HG03108 (cell line): ENCODE measurements around the gene LRRC4C.
"Not testable (repeated sequence)": the region's sequence is repeated elsewhere in the genome, so short reads cannot be mapped to it uniquely, and the experiment has no call there.

Experiments
- ATAC-seq: cut with Tn5 transposase; IDR thresholded peaks from one replicate; pipeline ENCODE4 v1.9.1; 2021; ENCODE audit warnings: moderate library complexity; ENCODE audit not compliant: unreplicated experiment

The LRRC4C gene

DNA sequence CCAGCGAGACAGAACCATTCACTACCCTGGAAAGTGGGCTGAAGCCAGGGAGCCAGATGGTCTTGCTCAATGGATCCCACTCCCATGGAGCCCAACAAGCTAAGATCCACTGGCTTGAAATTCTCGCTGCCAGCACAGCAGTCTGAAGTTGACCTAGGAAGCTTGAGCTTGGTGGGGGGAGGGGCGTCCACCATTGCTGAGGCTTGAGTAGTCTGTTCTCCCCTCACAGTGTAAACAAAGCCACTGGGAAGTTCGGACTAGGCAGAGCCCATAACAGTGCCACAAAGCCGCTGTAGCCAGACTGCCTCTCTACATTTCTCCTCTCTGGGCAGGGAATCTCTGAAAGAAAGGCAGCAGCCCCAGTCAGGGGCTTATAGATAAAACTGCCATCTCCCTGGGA is 1266.9 kb downstream of the LRRC4C start:
- ATAC-seq, result not testable (repeated sequence)

DNA sequence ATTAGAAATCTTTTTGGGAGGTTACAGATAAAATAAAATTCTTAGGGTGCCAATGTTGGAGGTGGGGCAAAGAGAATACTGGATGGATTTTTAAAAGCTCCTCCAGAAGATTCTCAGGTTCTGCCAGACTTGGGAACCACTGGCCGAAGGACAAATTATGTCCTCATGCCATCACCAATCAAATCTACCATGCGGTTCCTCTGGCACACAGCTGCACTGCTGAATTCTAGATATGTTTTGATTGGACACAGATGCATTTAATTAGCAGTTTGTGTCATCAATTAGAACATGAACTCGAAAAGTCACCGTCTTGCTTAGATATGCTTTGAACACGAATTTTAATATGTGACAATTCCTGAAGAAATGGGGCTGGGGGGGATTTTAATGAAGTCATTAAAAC is 1269.2 kb downstream of the LRRC4C start:
- ATAC-seq, result no peak

DNA sequence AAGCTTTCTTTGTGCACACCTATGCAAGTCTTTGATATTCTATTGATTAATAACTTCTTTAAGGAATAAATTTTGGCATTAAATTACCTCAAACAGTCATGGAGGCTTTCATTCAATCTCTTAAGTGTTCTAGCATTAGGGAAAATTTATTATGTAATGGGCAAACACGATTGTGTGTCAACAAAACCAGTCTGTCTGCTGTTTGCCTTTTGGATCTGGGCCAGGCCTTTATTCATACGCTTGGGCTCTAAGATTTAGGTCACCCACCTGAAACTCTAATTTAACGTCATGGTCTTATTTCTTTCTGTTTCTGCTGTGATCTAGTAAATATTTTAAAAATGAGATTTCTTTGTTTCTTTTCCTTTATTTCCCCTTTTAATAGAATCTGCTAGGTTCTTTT is 1270.6 kb downstream of the LRRC4C start:
- no peak for ATAC-seq

DNA sequence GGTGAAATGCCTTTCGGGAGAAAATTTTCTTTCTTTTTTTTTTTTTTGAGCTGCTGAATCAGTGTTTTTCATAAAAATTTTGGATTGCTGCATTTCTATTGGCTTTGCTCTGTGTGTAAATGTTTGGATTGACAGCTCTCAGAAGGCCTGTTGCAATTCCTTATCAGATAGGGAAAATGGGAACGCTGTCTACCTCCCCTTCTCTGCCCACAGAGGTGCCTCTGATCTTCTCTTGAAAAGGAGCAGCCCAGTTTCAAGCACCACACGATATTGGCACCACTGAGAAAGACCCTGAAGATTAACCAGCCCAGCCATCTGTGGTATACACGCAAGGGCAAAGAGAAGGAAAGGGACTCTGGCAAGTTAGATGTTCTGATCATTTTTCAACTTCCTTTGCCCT is 1272.2 kb downstream of the LRRC4C start:
- ATAC-seq, result no peak

DNA sequence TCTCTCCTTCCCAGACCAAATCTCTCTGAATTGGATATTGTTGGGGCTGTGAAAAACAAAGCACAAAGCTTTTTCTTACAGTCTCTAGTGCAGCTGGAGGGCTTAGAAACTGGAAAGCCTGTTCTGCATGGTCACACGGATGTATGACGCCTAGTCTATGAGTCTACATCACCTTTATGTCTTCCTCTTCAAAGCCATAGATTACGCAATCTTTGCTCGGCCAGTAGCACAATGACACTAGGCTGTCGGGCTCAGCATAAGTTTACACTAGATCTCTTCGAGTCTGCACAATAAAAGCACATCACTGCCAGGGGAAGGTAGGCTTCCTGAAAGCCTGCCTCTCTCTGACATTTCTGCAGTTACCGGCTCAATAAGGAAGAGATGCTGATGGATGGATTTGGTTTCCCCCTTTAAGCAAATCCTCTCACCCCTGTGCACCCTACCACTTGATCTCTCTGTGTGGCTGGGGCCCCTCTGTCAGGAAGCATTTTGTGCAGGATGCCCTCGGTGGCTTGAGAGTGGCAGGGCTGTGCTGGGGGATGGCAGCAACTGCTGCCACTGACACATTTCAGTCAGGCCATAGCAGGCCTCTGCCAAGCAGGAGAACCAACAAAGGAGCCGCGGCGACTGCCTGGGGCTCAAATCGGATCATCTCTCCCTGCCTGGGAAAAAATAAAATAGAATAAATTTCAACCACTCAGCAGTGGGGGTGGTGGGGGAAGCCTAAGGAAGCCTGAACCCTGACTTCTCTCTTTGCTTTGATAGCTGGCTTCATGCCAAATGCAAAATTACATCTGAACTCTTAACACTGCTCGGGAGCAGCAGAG is 1272.8 kb downstream of the LRRC4C start:
- ATAC-seq, result no peak

DNA sequence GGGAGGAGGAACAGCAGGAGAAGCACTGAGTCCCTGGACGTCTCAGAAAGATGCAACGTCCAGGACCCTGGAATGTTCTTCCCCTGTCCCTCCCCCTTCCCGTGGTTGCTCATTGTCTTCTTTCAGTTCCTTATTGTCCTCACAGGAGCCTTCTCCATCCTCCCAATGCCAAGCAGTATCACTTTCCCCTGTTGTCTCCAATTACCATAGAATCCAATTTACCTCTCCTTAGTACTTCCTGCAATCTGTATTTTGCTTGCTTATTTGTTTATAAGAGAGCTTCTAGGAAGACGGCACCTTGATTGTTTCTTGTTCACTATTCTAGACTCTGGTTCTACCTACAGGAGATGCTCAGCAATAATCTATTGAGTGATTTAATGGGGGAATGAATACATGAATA is 1273.7 kb downstream of the LRRC4C start:
- no peak for ATAC-seq

DNA sequence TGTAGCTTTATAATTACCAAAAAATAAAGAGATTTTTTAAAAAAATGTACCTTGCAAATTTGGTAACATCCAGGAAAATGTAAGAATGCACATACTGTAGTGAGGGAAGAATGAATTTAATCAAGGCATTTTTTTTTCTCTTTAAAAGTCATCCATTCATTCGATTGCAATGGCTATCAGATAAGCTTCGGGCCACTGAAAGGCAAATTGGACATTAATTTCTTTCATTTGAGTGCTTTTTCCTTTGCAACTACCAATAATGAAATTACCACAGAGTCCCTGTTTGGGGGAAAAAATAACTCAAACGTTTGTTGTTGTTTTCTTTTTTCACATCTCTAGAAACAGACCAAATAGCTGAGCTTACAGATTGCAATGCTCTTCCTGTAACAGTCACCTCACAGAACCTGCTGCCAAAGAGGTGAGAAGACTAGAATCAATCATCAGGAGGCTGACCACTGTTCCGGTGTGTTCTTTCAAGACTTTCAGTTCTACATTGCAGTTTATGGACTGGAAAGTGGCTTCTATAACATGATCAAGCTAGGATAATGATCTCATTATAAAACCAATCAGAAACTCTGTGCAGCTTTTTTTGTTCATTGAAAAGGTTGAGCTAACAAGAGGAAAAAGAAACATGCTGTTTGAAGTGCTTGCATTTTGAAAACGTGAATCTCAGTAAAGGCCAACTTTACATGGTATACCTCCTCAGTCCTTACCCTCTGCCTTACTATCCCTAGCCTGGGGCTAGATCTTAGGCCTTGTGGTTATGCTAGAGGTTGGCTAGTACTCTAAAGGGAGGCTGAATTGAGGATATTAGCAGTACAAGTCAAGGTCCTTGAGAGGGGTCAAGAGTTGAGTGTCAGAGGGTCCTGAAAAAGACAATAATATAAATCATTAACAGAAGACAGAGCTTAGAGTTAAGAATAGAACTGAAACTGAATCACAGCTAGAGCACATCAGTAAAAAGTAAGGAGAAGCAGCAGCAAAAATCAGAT is 1276.1 kb downstream of the LRRC4C start:
- peak; percentile 77 for ATAC-seq

DNA sequence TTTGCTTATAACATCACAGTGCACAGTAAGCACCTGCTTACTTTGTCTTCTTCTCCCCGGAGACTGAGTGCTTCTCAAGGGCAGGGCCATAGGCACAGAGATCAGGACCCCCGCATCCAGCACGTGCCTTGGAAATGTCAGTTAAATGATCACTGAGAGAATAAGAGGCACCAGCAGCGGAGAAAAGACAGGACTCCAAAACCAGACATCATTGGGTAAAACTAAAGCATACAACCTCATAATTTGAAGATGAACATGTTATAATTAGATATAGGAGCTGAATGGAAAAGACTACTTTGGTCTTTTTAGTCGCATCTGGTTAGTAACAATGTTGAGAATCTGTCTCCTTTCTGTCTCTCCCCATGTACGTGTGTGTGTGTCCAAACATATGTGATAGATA is 1279.9 kb downstream of the LRRC4C start:
- ATAC-seq, result no peak

DNA sequence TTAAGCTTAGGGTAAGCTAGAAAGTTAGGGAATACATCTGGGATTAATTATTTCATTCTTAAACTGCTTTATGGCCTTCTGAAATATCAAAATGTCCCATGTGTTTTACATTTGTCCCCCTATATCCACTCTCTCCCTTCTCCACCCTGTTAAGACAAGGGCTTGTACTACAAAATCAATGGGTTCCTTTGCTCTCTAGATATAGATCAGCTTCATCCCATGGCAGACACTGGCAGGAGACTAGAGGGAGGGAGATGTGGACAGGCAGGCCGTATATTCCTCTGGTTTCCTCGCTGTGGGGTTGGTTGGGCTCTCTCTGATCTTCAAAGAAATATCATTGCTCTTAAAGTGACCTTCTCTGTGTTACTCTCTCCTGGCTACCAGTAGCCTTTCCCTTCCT is 1281.0 kb downstream of the LRRC4C start:
- ATAC-seq, result no peak

DNA sequence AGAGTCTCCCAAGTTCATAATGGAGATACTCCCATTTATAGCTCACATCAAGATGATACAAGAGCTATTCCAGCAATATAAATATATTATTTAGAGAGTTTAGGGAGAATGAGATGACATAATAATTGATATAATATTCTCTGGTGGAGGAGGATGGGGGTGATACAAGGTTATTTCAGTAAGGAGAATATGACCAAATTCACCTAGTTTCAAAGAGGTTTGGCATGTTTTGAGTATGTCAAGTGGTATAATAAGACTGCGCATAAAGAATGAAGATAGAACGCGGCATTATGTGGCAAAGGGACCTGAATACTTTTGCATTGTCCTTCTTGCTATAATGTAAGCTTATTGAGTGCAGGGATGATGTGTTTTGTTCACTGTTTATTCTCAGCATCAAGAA is 1283.5 kb downstream of the LRRC4C start:
- ATAC-seq, result no peak

DNA sequence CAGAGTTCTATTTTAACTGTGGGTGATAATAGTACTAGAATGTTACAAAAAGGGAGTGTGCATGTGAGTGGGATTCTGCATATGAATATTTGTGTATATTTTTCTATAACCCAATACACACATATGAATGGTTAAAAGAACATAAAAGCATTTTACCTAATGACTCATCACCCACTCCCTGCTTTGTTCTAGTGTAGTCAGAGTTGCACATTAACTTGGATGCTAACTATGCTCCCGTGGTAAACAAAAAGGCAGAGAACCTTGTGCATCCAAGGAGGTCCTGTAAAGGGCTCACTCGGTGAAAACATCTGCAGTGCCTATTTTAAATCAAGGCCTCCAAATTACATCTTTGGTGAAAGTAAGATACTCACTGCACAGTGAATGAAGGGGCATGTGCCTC is 1289.4 kb downstream of the LRRC4C start:
- ATAC-seq, result no peak

DNA sequence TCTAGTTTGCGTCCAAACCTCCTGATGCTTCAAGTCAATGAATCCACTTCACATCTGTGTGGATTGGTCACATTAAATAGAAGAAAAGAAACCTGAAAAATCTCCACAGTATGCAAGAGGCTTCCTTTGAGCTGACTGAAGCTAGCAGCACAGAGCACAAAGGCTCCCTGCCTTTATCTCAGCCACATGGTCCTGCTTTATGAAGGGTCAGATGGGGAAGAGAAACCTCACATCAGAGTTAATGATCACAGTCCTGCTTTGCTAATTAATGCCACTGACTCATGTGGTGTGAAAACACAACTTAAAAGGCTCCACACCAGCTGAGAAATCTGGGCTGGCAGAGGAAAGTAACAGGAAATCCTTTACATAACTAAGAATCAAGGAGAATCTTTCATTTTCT is 1291.0 kb downstream of the LRRC4C start:
- peak; percentile 88 for ATAC-seq

DNA sequence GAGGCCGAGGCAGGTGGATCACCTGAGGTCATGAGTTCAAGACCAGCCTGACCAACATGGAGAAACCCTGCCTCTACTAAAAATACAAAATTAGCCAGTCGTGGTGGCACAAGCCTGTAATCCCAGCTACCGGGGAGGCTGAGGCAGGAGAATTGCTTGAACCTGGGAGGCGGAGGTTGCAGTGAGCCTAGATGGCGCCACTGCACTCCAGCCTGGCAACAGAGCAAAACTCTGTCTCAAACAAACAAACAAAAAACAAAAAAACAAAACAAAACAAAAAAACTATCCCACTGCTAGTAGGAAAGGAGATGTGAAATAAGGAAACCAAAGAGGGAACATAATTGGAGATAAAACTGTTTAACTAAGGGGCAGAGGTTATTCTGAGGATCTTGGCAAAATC is 1291.6 kb downstream of the LRRC4C start:
- not testable (repeated sequence) for ATAC-seq

DNA sequence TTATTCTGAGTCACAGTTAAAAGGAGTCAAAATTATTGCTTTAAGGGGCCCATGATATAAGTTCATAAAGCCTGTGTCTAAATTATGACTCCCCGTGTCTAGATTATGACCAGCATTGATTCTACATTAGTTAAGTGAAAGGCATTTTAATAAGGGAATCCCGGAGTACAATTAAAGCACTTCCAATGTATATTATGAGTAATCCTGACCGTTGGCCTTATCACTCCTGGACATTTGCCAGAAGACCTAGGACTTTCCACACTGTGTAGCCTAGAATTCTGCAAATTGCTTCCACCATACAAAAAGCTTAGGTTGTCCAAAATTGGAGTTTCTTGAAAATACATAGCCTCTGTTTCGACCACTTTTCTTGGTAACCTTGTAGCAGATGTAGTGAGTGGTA is 1292.6 kb downstream of the LRRC4C start:
- no peak for ATAC-seq

DNA sequence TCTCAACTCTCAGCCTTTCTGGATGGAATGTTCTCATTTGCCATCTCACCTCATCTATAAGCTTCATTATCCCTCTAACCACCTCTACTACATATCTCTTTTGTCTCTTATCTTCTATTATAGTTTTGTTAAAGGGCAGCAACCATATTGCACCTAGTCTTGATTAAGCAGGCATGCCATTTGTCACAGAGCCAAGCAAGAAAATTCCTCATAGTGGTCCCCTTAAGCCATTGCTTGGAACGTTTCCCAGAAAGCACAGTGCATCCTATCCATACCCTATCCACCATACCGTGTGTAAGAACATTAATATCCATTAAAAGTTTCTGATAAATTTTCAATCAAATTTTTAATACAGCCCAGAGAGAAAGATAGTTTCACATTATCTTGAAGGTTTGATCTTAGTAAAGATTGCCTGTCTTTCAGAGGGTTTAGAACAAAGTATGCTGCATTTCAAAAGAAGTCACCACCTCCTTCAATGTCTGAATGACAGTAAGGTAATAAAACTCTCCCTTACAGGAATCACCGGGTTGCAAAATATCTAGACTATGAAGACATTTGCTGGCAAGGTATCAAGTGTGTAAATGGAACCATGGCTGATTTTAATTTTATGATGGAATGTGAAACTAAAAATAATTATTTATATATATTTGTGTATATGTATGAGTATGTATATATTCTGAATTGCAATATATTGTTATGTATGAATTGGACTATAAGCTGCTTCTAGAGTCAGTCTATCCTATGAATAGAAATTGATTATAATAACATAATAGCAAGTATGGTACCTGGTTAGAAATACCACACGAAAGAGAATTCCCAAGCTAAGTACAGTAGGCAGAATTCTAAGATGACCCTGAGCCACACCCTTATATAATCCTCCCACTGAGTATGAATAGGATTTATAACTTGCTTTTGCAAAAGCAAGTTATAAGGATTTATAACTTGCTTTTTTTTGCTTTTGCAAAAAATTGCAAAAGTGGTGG is 1296.3 kb downstream of the LRRC4C start:
- ATAC-seq, result no peak

DNA sequence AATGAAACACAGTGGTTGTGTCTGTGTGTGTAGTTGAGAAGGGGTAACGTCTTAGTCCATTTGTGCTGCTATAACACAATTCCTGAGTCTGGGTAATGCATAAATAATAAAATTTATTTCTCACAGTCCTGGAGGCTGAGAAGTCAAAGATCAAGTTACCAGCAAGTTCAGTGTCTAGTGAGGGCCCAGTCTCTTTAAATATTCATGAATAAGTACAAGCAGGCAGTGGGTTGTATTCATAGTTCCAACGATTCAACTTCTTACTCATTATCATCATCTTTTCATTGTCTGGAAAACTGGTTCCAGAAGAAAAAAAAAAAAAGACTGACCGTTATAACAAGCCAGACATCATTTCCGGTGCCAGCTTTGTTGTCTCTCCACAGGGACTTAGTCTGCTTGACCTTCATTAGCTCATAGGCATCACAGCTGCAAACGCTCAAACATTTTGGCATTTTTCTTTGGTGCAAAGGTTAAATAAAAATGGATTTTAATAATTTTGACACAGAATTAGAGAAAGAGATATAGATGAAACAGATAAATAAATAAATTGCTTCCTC is 1297.5 kb downstream of the LRRC4C start:
- ATAC-seq, result no peak

DNA sequence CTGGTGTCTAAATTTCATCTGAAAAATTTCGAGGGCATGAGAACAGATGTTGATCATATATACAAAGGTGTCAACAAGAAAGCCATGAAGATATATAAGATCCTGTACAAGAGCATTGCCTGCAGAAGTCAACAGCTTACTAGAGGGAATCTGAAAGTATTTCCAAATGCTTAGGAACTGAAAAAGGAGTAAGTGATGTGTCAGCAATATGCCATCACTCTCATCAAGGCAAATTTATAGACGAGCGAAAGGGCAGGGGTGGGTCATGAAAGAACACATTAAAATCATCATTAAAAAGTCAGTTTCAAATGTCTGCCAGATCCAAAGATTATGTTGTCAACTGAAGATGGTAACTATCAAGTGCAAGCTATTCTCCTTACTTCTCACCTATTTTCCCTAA is 1299.0 kb downstream of the LRRC4C start:
- no peak for ATAC-seq

DNA sequence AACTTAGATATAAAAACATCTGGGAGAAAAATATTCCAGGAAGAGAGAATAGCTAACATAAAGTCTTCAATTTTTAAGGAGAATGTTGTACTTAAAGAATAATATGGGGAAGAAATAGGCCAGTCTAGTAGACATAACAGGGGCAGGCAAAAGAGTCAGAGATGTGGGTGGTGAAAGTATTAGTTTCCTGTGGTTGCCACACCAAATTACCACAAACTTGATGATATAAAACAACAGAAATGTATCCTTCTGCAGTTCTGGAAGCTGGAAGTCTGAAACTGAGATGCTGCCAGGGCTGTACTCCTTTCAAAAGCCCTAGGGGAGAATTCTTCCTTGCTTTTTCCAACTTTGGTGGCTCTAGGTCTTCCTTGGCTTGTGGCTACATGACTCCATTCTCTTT is 1309.7 kb downstream of the LRRC4C start:
- ATAC-seq, result no peak

DNA sequence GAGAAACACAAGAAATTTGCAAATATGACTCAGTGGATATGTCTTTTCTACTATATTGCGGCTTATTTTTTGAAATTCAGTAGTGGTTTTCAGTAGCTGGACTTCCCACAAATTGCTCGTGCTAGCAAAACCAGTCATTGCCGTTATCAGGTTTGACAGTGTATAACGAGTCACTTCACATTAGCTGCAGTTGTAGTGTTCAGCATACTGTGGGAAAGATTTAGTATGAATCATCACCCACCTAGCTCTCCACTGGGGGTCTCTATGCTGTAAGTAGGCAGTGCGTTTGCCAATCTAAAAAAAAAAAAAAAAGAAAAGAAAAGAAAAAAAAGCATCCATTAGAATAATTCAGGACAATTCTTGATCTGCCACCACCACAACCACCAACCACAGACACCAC is 1318.9 kb downstream of the LRRC4C start:
- no peak for ATAC-seq

DNA sequence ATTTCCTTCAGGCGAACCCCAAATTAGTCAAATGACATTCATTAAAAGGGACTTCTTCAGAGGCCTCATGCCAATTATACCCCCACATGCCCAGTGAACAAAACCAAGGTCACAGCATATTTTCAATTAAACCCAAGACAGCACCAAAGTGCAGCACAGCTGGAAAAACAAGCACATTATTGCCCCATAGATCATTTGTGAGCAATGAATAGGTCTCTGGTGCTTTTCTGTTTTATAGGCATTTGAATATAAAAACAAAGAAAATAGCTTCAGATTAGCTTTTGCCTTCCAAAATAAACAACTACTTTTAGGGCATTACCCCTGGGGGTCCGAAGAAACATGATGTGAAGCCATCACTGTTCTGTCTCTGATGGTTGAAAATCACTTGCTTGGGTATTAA is 1319.9 kb downstream of the LRRC4C start:
- ATAC-seq, result no peak
